HG02763 (cell line): ENCODE measurements around the gene GSTK1.
"Not testable (repeated sequence)": the region's sequence is repeated elsewhere in the genome, so short reads cannot be mapped to it uniquely, and the experiment has no call there.

Source experiments
- ATAC-seq: cut with Tn5 transposase; IDR thresholded peaks from one replicate; pipeline ENCODE4 v1.9.1; 2021; ENCODE audit warnings: mild to moderate bottlenecking, moderate library complexity; ENCODE audit not compliant: unreplicated experiment

The GSTK1 gene

DNA sequence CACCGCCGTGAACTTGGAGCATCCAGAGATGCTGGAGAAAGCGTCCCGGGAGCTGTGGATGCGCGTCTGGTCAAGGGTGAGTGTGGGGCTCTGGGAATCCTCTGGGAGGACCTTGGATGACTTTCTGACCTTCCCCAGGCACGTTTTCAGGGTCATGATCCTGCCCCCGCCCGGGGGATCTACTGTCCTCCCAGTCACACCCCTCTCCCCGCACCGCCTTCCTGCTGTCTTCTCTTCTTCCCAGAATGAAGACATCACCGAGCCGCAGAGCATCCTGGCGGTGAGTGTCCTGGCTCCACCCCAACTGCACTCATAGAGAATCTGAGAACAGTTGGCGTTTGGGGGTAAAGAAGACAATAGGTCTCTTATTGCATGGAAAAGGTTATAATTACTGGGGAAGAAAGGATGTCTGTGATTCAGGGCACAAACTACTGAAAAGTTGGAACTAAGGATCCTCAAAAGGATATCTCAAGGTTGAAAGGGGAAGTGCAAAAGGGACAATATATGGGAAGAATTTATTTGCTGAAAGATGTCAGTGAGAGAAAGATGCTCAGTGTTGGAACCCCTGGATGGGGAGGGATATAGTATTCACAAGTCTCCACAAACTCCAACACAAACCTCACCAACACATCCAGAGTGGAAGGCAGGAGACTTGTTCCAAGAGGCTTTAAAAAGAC, 1.9 kb downstream of the GSTK1 start:
- ATAC-seq, result no peak

DNA sequence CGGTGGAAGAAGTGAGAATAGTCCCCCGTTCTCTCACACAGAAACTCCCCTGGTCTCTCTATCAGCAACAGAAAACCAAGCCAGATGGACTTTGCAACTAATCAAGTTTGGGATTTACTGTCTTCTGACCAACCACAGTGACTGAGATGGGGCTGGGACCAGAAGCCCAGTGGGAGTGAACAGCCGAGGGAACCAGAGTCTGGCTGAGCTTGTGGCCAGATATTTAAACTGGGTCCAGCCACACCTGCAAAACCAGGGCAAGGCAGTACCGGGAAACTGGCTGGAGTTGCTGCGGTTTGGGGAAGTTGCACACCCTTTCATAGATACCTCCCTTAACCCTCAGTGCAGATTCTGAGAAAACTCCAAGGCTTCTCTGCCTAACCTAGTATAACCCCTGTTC, 6.0 kb downstream of the GSTK1 start:
- no peak for ATAC-seq

DNA sequence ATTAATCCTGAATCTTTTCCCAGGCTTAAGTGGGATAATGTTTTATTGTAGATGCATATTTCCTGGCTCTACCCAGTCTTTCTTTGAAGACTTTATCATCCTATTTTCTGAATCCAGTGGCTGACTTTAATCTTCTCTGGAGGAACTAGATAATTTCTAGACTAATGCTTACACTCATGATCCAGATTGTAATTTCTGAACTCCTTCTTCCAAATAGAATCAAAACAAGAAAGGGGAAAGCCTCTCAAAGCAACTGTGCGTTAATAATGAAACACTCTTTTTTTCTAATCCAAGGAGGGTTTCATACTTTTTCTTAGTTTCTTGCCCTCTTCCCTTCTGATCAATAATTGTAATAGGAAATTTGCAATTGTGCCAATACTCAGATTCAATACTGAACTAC, 8.0 kb downstream of the GSTK1 start:
- ATAC-seq, result no peak

DNA sequence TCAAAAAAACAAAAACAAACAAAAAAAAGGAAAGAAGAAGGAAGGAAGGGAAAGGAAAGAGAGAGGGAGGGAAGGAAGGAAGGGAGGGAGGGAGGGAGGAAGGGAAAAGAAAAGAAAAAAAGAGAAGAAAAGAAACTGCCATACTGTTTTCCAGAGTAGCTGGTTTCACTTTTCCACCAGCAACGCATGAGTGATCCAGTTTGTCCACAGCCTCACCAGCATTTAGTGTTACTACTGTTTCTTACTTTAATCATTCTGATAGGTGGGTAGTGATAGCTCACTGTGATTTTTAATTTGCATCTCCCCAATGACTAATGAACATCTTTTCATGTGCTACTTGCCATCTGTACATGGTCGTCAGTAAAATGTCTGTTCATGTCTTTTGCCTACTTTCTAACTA, 9.6 kb downstream of the GSTK1 start:
- no peak for ATAC-seq

DNA sequence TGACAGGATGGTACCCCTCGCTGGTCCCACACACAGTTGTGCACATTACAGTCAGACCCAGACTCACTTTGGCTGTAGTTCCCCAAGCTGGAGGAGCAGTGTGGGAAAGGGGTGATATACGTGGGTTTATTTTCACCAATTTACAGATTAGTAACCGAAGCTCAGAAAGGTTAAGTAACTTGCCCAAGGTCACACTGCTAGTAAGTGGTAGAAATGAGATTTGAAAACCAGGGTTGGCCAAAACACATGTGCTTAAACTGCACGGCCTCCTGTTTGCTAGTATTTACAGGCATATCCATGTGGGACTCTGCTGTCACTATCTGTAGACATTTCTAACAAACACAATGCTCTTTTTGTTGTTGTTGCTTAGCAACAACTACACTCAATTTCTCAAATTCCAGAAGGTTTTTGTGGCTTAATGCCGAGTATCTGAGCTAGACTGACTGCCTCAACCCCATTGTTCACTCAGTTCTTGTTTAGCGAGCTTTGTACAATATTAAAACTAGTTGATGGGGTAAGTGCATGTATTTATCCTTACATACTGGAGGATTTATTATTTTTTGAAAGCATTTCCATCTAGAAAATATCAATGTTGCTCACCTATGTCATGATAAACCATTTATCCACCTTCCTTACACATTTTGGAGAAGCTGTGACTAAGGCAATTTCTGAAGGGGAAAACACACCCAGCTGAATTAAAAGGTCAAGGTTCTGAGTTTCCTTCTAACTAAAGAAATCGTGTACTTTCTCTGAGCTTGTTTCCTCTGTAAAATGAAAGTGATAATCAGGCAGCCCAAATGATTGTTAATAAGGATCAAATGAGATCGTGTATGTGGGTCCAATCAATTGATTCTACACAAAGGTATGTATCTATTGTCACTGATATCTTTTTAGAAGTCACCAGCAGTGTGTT, 16.2 kb downstream of the GSTK1 start:
- ATAC-seq, result no peak

DNA sequence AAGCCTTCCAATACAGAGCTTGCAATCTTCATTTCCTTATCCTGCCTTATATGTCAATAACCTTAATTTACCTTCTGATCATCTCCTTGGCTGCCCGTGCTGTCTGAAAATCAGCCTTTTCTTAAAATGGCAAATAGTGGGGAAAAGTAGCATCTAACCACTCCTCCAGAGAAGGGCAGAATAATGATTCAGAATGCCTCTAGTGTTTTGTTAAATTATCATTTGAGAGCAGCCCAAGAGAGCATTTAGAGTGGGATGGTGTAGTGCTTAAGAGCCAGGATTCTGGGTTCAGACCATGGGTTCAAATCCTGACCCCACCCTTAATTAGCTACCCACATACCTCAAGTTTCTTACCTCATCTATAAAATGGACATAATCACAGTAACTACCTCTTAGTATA, 16.9 kb downstream of the GSTK1 start:
- ATAC-seq, result no peak

DNA sequence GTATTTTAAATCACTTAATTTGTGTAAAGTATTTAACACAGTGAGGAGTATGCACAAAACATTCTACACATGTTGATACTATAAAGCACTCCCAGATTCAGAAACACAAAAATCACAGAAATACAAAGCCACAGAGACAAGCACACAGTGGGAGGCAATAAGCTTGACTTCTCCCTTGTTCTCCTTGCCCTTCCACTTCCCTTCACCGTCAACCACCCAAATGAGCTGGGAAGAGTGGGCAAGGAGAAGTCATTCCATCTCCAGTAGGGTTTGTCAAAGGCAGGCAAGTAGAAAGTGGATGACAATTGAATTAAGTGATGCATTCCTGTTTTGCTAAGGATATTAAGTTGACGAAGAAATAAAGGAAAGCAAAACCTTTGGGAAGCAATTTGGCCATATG, 17.3 kb downstream of the GSTK1 start:
- ATAC-seq, result no peak

DNA sequence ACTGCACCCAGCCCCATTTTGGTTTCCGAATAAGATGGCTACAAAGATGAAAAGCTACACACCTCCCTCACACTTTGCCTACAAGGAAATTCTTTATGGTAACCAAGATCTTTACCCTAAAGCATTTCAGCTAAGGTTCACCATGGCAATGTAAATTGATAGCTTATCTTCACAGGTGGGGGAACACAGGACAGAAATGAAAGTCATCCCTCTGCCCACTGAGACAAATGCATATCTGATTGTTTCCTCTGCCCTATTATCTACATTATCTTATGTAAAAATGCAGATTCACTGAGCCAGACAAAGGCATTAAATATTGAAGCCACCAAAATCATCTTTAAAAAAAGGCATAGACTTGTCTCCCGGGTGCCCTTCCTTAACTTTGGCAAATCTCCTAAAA, 18.3 kb downstream of the GSTK1 start:
- no peak for ATAC-seq

DNA sequence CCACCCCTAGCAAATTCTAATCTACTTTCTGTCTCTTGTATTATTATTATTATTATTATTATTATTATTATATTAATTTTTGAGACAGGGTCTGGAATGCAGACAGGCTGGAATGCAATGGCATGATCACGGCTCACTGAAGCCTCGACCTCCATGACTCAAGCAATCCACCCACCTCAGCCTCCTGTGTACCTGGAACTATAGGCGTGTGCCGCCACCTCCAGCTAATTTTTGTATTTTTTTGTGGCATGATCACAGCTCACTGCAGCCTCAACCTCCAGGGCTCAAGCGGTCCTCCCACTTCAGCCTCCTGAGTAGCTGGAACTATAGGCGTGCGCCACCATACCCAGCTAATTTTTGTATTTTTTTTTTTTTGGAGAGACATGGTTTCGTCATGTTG, 18.9 kb downstream of the GSTK1 start:
- ATAC-seq, result no peak

DNA sequence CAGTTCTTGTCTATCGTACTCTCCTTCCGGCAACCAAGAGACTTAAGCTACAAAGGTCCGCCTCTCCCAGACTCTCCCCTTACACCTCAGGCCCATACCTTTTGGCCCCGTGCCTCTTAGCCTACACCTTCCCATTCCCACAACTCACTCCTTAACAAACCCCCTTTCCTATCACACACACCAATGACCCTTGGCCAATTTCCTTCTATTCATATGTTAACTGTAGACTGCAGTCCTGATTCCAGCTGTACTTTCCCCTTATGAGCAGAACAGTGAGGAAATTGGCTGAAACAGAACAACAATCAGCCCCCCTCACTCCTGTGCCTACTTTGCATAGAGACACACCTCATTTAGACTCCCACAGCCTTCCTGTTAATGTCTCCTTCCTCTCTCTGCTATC, 20.1 kb downstream of the GSTK1 start:
- ATAC-seq, result no peak

DNA sequence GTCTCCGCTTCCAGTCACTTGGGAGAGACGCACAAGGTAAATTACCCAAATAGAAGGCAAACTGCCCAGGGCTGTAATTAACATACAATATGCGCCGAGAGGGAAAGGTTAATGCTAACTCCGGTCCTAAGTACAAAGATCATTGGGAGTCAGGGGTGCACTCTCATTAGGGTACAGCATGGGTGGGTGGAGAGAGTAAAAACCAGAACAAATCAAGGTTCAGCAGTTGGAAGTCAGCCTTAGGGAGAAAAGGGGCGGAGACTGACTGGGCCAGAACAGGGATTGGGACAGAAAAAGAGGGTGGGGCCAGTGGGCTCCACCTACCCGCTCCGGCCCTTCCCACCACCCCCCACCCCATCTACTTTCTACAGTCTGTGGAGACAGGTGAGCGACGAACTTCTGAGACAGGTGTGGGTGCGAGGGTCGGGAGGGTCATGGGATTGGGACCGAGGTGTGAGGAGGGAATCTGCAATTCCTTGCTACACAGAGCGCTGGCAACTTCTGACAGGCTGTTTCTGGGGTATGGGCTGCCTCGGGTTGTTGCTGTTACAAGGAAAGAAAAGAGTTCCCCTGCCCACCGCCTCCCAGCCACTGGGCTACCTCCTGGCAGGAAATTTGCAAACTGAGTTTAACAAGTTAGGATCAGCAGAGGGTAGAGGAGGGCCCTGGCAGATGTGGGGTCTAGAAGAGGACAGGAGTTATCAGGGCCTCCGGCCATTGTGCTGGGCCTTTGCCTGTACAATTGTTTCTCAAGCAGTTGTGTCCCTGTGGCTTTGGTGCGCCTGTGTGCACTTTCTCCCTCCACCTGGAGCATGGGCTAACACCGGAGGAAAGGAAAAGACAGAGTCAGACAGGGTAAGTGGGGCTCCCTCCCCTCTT, 21.6 kb downstream of the GSTK1 start, which contains the start of gene TMEM139:
TMEM139 (plus strand) TSS at position 368 of the 879 bp plus-strand sequence. CDS start 1,000 bp downstream, outside the sequence.
- ATAC-seq, result no peak

DNA sequence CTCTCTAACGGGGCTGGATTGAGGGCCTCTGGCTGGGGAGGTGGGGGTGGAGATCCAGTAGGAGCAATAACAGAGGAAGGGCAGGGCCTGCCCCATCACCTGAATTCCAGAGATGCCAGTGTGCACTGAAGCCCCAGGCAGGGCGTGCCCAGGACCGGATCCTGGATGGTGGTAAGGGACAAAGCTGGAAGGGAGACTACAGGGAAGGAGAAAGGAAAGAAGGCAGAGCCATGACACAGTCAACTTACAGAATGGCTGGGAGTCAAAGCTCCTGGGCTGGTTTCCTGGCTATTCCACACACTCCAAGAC, 22.2 kb downstream of the GSTK1 start:
- no peak for ATAC-seq

DNA sequence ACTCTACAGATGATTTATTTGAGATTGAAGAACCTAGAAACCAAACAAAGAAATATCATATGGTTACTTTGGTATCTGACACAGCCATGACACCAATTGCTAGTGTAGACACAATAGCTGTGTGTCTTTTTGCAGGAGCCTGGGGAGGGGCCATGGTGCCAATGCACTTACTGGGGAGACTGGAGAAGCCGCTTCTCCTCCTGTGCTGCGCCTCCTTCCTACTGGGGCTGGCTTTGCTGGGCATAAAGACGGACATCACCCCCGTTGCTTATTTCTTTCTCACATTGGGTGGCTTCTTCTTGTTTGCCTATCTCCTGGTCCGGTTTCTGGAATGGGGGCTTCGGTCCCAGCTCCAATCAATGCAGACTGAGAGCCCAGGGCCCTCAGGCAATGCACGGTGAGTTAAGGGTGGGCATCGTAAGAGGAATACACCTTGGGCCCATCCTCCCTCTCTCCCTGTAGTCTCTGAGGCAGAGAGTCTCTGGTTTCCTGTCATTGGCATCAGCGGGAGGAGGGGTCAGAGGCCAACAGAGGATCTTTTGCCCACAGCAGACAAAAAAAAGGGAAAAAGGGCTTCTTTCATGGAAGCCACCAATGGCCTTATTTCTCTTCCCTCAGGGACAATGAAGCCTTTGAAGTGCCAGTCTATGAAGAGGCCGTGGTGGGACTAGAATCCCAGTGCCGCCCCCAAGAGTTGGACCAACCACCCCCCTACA, 22.7 kb downstream of the GSTK1 start:
- no peak for ATAC-seq

DNA sequence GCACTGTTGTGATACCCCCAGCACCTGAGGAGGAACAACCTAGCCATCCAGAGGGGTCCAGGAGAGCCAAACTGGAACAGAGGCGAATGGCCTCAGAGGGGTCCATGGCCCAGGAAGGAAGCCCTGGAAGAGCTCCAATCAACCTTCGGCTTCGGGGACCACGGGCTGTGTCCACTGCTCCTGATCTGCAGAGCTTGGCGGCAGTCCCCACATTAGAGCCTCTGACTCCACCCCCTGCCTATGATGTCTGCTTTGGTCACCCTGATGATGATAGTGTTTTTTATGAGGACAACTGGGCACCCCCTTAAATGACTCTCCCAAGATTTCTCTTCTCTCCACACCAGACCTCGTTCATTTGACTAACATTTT, 23.3 kb downstream of the GSTK1 start:
- ATAC-seq, result no peak

DNA sequence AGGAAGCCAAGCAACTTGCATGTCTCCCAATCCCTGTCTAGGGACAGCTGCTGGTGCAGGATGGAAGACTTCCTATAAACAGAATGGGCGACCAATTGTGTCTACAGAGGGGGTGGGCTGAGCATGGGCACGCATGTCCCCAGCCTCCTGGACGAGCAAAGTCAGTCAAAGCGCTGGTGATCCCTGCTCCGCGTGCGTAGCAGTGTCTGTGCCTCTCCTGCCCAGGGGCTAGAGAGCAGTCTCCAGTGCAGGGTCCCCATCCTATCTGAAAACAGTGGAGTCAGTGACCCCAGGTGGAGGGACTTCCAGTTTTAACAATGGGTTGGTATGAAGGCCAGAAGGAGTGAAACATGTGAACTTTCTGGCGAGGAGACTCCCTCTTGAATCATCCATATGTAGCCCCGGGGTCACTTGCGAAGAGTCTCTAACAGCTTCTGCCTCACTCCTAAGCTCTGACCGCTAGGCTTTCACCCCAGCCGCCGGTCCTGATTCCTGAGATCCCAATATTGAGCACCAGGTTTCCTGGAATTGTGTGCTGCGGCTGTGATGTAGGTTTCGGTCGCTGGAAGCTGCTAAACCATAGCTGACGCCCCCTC, 24.2 kb downstream of the GSTK1 start:
- no peak for ATAC-seq

DNA sequence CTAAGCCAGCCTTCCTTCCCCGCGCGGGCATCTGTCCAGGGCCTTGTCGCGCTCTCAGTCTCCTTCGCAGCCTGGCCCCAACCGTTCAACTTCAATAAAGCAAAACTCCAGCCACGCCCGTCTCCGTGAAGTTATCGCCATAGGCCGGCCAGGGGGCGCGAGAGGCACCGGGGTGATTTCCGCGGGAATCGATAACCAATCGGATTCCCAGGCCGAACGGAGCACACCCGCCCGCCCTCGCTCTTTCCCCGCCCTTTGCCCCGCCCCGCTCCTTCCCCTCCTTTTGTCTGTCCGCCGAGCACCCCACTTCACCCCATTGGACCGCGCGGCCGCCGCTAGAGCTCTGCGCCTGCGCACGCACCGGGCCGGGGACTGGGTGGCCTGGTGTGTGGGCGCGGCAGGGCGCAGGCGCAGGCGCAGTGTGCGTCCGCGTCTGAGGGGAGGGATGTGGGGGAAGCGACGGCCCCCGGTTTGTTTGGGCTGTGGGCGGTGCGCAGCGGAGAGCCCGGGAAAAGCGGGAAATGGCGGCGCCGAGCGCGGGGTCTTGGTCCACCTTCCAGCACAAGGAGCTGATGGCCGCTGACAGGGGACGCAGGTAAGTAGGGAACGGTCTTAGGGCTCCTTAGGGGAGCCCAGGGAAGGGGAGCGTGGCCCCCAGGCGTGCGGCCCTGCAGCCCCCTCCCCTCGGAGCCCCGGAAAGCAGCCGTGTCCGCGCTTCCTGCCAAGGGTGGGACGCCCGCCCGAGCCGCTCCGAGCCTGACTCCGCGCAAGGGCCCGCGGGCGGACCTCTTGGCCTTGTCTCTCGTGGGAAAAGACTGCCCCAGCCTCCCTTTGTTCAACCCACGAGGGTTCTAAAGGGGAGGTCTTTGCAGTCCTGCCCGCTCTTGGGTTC, 24.9 kb downstream of the GSTK1 start, which contains the start of gene CASP2:
CASP2 (plus strand) TSS at position 417 of the 892 bp plus-strand sequence; CDS start at position 522, 105 bp downstream.
- ATAC-seq, result peak; percentile 91

DNA sequence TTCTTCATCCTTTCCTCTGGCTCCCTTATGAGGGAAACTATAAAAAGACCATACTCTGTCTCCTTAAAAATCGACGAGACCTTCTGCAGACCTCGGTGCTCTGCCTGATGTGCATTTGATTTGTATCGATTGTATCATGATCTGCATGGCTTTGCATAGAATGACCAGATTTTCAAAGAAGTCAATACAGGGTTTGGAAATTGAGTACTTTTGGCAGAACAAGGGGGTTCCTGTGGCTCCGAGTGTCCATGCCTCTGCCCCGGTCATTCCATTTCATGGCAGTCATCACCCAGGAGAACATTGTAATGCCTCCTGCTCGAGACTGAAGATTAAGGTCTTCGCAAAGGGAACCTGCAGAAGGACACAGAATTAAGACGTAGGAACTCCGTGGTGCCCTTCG, 25.6 kb downstream of the GSTK1 start:
- ATAC-seq, result no peak

DNA sequence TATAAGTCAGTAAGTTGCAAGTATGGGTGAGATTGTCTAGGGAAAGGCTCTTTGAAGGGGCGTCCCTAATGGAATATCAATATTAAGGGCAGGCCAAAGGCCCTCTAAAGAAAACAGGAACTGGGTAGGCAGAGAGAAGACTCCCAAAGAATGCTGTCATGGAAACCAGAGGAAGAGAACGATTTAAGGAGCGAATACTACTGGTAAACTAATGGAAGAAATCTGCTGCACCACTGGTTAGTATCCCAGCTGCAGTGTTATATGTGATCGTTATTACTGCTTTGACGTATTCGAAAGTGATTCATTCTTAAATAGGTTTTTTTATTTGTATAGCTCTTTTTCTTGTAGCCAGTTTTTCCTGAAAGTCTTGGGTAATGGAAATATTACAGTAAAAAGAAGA, 26.2 kb downstream of the GSTK1 start:
- ATAC-seq, result no peak

DNA sequence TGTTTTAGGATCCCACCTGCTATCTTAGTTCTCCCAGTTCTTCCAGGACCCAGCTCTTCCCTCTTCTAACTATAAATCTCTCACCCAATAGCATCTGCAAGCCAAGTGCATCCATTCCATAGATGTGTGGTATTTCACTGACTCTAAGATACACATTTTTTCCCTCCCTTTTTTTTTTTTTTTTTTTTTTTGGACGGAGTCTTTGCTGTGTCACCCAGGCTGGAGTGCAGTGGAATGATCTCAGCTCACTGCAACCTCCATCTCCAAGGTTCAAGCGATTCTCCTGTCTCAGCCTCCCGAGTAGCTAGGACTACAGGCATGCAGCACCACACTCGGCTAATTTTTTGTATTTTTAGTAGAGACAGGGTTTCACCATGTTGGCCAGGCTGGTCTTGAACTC, 26.6 kb downstream of the GSTK1 start:
- not testable (repeated sequence) for ATAC-seq
